ENCODE measurements around the gene RSF1. TPM values are rescaled to one million over a fixed set of nuclear protein-coding genes. Genes with fewer than 3 reads are reported as not detected.

The RSF1 gene
- total RNA-seq, 1 experiment from 2014 or later, result 79.8 TPM

GRCh38 chr11:77732143-77732542 is 88.4 kb downstream of the RSF1 start:
- H3K4me1 Mint-ChIP-seq, result no peaks in the 10 kb centered on the region
- peaks cover 55% of the 10 kb centered on the region for H3K36me3 Mint-ChIP-seq

GRCh38 chr11:77730789-77731188 is 89.7 kb downstream of the RSF1 start:
- DNase-seq (ENCODE audit: low spot score), result no peak
- no peak for ATAC-seq
- no peak overlapping the region for H3K27ac Mint-ChIP-seq
- TF ChIP-seq HMGXB4 (CRISPR knock-in tag; IDR thresholded peaks at IDR 0.05), result no peak
- no peak for TF ChIP-seq ZSCAN18 (CRISPR knock-in tag; IDR thresholded peaks at IDR 0.05)
- no peak for TF ChIP-seq ZNF138 (CRISPR knock-in tag; conservative IDR thresholded peaks at IDR 0.05)
- TF ChIP-seq ZNF423 (CRISPR knock-in tag; IDR thresholded peaks at IDR 0.05), result no peak
- TF ChIP-seq NFATC4 (CRISPR knock-in tag; IDR thresholded peaks at IDR 0.05), result no peak
- no peak for TF ChIP-seq SMAD3 (CRISPR knock-in tag; IDR thresholded peaks at IDR 0.05; ENCODE audit: borderline replicate concordance)
- TF ChIP-seq EMX1 (CRISPR knock-in tag; IDR thresholded peaks at IDR 0.05), result no peak
- no peak for TF ChIP-seq FOXK1 (CRISPR knock-in tag; IDR thresholded peaks at IDR 0.05)
- no peak for TF ChIP-seq MYBL2 (CRISPR knock-in tag; IDR thresholded peaks at IDR 0.05)
- TF ChIP-seq AR (CRISPR knock-in tag; IDR thresholded peaks at IDR 0.05), result no peak
- TF ChIP-seq, protein P1, sequence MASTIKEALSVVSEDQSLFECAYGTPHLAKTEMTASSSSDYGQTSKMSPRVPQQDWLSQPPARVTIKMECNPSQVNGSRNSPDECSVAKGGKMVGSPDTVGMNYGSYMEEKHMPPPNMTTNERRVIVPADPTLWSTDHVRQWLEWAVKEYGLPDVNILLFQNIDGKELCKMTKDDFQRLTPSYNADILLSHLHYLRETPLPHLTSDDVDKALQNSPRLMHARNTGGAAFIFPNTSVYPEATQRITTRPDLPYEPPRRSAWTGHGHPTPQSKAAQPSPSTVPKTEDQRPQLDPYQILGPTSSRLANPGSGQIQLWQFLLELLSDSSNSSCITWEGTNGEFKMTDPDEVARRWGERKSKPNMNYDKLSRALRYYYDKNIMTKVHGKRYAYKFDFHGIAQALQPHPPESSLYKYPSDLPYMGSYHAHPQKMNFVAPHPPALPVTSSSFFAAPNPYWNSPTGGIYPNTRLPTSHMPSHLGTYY (CRISPR knock-in tag; IDR thresholded peaks at IDR 0.05), result no peak
- no peak for TF ChIP-seq ZNF396 (CRISPR knock-in tag; IDR thresholded peaks at IDR 0.05; ENCODE audit: borderline replicate concordance)

More at GRCh38 chr11:77732143-77732542, 88.4 kb downstream of the RSF1 start:
- peaks cover 6% of the 10 kb centered on the region for H3K27me3 Mint-ChIP-seq (ENCODE audit: low read depth)
- H3K4me3 Mint-ChIP-seq, result no peak overlapping the region
- POLR2A ChIA-PET, result no interaction called here
- CTCF ChIA-PET, result interaction anchor here (0.5 kb wide), 1 partner anchor 176 kb away, joined by 3 read pairs; no protein-coding TSS in a partner anchor
- no peak overlapping the region for H3K27ac Mint-ChIP-seq
- DNase-seq (ENCODE audit: low spot score), result no peak
- no peak for ATAC-seq
- TF ChIP-seq MLX (CRISPR knock-in tag; IDR thresholded peaks at IDR 0.05) (no peak), ZNF423 (CRISPR knock-in tag; IDR thresholded peaks at IDR 0.05) (no peak), TCF7 (CRISPR knock-in tag; IDR thresholded peaks at IDR 0.05; ENCODE audit: low read depth) (no peak), NFYB (CRISPR knock-in tag; conservative IDR thresholded peaks at IDR 0.05; ENCODE audit: low read depth) (no peak), CREM (CRISPR knock-in tag; IDR thresholded peaks at IDR 0.05) (no peak), ATF2 (CRISPR knock-in tag; IDR thresholded peaks at IDR 0.05; ENCODE audit: borderline replicate concordance, low read depth) (no peak), NFE2L1 (CRISPR knock-in tag; IDR thresholded peaks at IDR 0.05) (no peak), GABPB1 (CRISPR knock-in tag; IDR thresholded peaks at IDR 0.05) (no peak), ZNF263 (CRISPR knock-in tag; IDR thresholded peaks at IDR 0.05; ENCODE audit: low read depth) (no peak), ATF1 (CRISPR knock-in tag; IDR thresholded peaks at IDR 0.05) (no peak), ZNF232 (CRISPR knock-in tag; IDR thresholded peaks at IDR 0.05) (no peak), PREB (CRISPR knock-in tag; IDR thresholded peaks at IDR 0.05; ENCODE audit: borderline replicate concordance) (no peak), NR1H2 (CRISPR knock-in tag; IDR thresholded peaks at IDR 0.05) (no peak), IRF1 (CRISPR knock-in tag; IDR thresholded peaks at IDR 0.05) (no peak)
- H3K9me3 Mint-ChIP-seq, result peaks cover 30% of the 10 kb centered on the region

More at GRCh38 chr11:77730789-77731188, 89.7 kb downstream of the RSF1 start:
- H3K27me3 Mint-ChIP-seq (ENCODE audit: low read depth), result peaks cover 6% of the 10 kb centered on the region
- H3K4me3 Mint-ChIP-seq, result no peak overlapping the region
- no peaks in the 10 kb centered on the region for H3K4me1 Mint-ChIP-seq
- ChIA-PET CTCF (no interaction called here), POLR2A (no interaction called here)
- H3K36me3 Mint-ChIP-seq, result peaks cover 44% of the 10 kb centered on the region
- peaks cover 30% of the 10 kb centered on the region for H3K9me3 Mint-ChIP-seq

All from WTC11 (cell line).